CD14-positive monocyte (primary cell): ENCODE results near the gene ASMTL. TPM values are rescaled to one million over a fixed set of nuclear protein-coding genes. Genes with fewer than 3 reads are reported as not detected.

Source experiments
- DNase-seq, 3 donors: peaks; one replicate each; pipeline ENCODE4 v3.0.0-alpha.2; 2011 to 2022
- H2AFZ ChIP-seq: 2 replicates; pipeline ENCODE4 v1.6.0; 2012; ENCODE audit warnings: mild to moderate bottlenecking, low read depth, low read length, inconsistent platforms; ENCODE audit not compliant: insufficient read depth, poor library complexity, severe bottlenecking
- H3K27ac ChIP-seq, 2 donors: 1 replicate in 1 of 2; 2 replicates in 1 of 2; pipeline ENCODE4 v1.5.1; 2012 to 2013; ENCODE audit warnings: low read length in 2 of 2, control low read depth in 1 of 2, inconsistent platforms in 1 of 2, low read depth in 1 of 2, mild to moderate bottlenecking in 1 of 2
- H3K27me3 ChIP-seq, 2 donors: one replicate each; pipeline versions ENCODE4 v1.6.0 to v1.6.1; 2011 to 2013; ENCODE audit warnings: low read length in 2 of 2; ENCODE audit not compliant: control insufficient read depth in 2 of 2, insufficient read depth in 2 of 2
- H3K36me3 ChIP-seq, 2 donors: replicated peaks in 1 of 2; 1 replicate in 1 of 2; 2 replicates in 1 of 2; pipeline versions ENCODE4 v1.5.1 to v1.6.1; 2012 to 2013; ENCODE audit warnings: low read length in 2 of 2, control low read depth in 1 of 2, inconsistent platforms in 1 of 2, mild to moderate bottlenecking in 1 of 2; ENCODE audit not compliant: insufficient read depth in 2 of 2, control insufficient read depth in 1 of 2
- H3K4me1 ChIP-seq, 2 donors: 1 replicate in 1 of 2; 2 replicates in 1 of 2; pipeline versions ENCODE4 v1.5.1 to v1.6.1; 2012 to 2013; ENCODE audit warnings: low read length in 2 of 2, control low read depth in 1 of 2, inconsistent platforms in 1 of 2, mild to moderate bottlenecking in 1 of 2, moderate library complexity in 1 of 2; ENCODE audit not compliant: insufficient read depth in 2 of 2, control insufficient read depth in 1 of 2
- H3K4me2 ChIP-seq: replicated peaks from 2 replicates; pipeline ENCODE3; 2012; ENCODE audit warnings: low read length, moderate library complexity, mild to moderate bottlenecking; ENCODE audit not compliant: poor library complexity, severe bottlenecking; ENCODE audit errors: extremely low read depth
- H3K4me3 ChIP-seq, 3 experiments: fragments of 200-600 bp in 1 of 3; sonication (generic) in 1 of 3; replicated peaks in 1 of 3; 1 replicate in 2 of 3; 2 replicates in 1 of 3; pipeline ENCODE4 v1.5.1; 2011 to 2013; ENCODE audit warnings: low read length in 3 of 3, mild to moderate bottlenecking in 3 of 3, control low read depth in 2 of 3, low read depth in 2 of 3, inconsistent platforms in 1 of 3, moderate library complexity in 1 of 3
- H3K79me2 ChIP-seq: 2 replicates; pipeline ENCODE4 v1.6.0; 2012; ENCODE audit warnings: mild to moderate bottlenecking, control low read depth, inconsistent platforms, low read length, moderate library complexity; ENCODE audit not compliant: insufficient read depth
- H3K9ac ChIP-seq: 2 replicates; pipeline ENCODE4 v1.6.0; 2017; ENCODE audit warnings: low read length, mild to moderate bottlenecking; ENCODE audit not compliant: insufficient read depth, poor library complexity, severe bottlenecking
- H3K9me3 ChIP-seq, 2 donors: replicated peaks in 1 of 2; 1 replicate in 1 of 2; 2 replicates in 1 of 2; pipeline versions ENCODE4 v1.5.1 to v1.6.1; 2012 to 2013; ENCODE audit warnings: low read length in 2 of 2, control low read depth in 1 of 2; ENCODE audit not compliant: control insufficient read depth in 1 of 2, insufficient read depth in 1 of 2
- H4K20me1 ChIP-seq: 2 replicates; pipeline ENCODE4 v1.6.0; 2012; ENCODE audit warnings: mild to moderate bottlenecking, low read length, control low read depth, moderate library complexity; ENCODE audit not compliant: insufficient read depth
- H3K27ac Mint-ChIP-seq, 7 donors: one replicate each; pipeline ENCODE4 v1.8.0; 2020; ENCODE audit warnings: mild to moderate bottlenecking in 7 of 7, mixed read lengths in 7 of 7, moderate library complexity in 6 of 7, inconsistent platforms in 2 of 7
- H3K27me3 Mint-ChIP-seq, 3 donors: one replicate each; pipeline ENCODE4 v1.8.0; 2021 to 2022; ENCODE audit warnings: low read depth in 3 of 3, mild to moderate bottlenecking in 3 of 3, mixed read lengths in 3 of 3, moderate library complexity in 3 of 3, inconsistent platforms in 1 of 3
- H3K36me3 Mint-ChIP-seq, 2 donors: one replicate each; pipeline ENCODE4 v1.8.0; 2020; ENCODE audit warnings: mixed read lengths in 2 of 2, inconsistent platforms in 1 of 2, mild to moderate bottlenecking in 1 of 2
- H3K4me1 Mint-ChIP-seq: one replicate; pipeline ENCODE4 v1.8.0; 2020; ENCODE audit warnings: mild to moderate bottlenecking, mixed read lengths
- H3K4me3 Mint-ChIP-seq, 2 donors: one replicate each; pipeline ENCODE4 v1.8.0; 2020; ENCODE audit warnings: mild to moderate bottlenecking in 2 of 2, mixed read lengths in 2 of 2, moderate library complexity in 1 of 2
- H3K9me3 Mint-ChIP-seq, 7 donors: one replicate each; pipeline ENCODE4 v1.8.0; 2020 to 2022; ENCODE audit warnings: mixed read lengths in 7 of 7, mild to moderate bottlenecking in 6 of 7, moderate library complexity in 6 of 7, inconsistent platforms in 2 of 7
- CTCF ChIP-seq: fragments of 200-600 bp; IDR thresholded peaks from one replicate; pipeline ENCODE4 v1.8.0; 2022; ENCODE audit warnings: antibody characterized with exemption, mild to moderate bottlenecking
- WGBS: methylation state at CpG from one replicate; pipeline ENCODE4 v1.1.5; 2013; ENCODE audit warnings: missing lambda C conversion rate; ENCODE audit not compliant: insufficient coverage; 5-methylcytosine and 5-hydroxymethylcytosine counted together
- intact Hi-C, 2 donors: fragments of 100-400 bp; cut with micrococcal nuclease; formaldehyde crosslinking; loops; one replicate each; pipeline versions ENCODE4 v1.15.0 to v1.15.1; 2023
- polyA plus RNA-seq, 3 donors: library from polyadenylated mRNA; depleted of rRNA in 1 of 3; unstranded in 2 of 3; stranded (reverse) in 1 of 3; fragments of 300-500 nt in 2 of 3; fragments of >200 nt in 1 of 3; fragmentation: Illumina TruSeq in 2 of 3; gene quantifications; 1 replicate in 2 of 3; 2 replicates in 1 of 3; pipeline ENCODE4 v1.2.3, GENCODE V29; 2012 to 2021

ASMTL gene
- polyA plus RNA-seq, 3 donors = 19.0 to 31.5 (median 31.0) TPM

- Histone ChIP-seq H3K36me3 (peaks cover 33 to 51% of the 10 kb centered on the region in 2 donors), H4K20me1 (peaks cover 56% of the 10 kb centered on the region), H3K79me2 (peaks cover 77% of the 10 kb centered on the region), H3K9ac (no peak overlapping the region), H3K4me1 (peaks cover 26 to 29% of the 10 kb centered on the region in 2 donors), H3K27me3 (no peaks in the 10 kb centered on the region), H2AFZ (no peak overlapping the region), H3K9me3 (no peaks in the 10 kb centered on the region), H3K4me2 (no peak overlapping the region), H3K4me3 (no peak overlapping the region), H3K27ac (peak overlapping the region in 1 of 2 donors; percentile 24)
- no peak for DNase-seq
- Mint-ChIP-seq H3K9me3 (peaks cover 0 to 11% (median 3%) of the 10 kb centered on the region in 7 donors), H3K4me3 (no peak overlapping the region), H3K4me1 (peaks cover 38% of the 10 kb centered on the region), H3K27ac (peak overlapping the region in 4 of 7 donors; percentile 33 to 78 (median 56)), H3K27me3 (peaks cover 0 to 2% (median 0%) of the 10 kb centered on the region in 3 donors), H3K36me3 (peaks cover 47 to 50% of the 10 kb centered on the region in 2 donors)
- no peak for TF ChIP-seq CTCF
- intact Hi-C loops = no loop called here
- WGBS = 94% methylated on average over 5 of the region's 5 CpGs
Observed at GRCh38 chrX:1487401-1487800, 34.7 kb upstream of the ASMTL start.

- no peak overlapping the region for H3K4me3 ChIP-seq
- DNase-seq = no peak
- H3K79me2 ChIP-seq = peaks cover 74% of the 10 kb centered on the region
- 84% methylated on average over 15 of the region's 18 CpGs for WGBS
- peaks cover 31 to 34% of the 10 kb centered on the region in 2 donors for H3K4me1 ChIP-seq
- peaks cover 42 to 44% of the 10 kb centered on the region in 2 donors for H3K36me3 Mint-ChIP-seq
- intact Hi-C loops = no loop called here
- H3K4me1 Mint-ChIP-seq = peaks cover 40% of the 10 kb centered on the region
- peaks cover 0 to 7% (median 3%) of the 10 kb centered on the region in 7 donors for H3K9me3 Mint-ChIP-seq
- H2AFZ ChIP-seq = no peak overlapping the region
- no peak overlapping the region for H3K9ac ChIP-seq
- peak overlapping the region in 5 of 7 donors; percentile 20 to 78 (median 73) for H3K27ac Mint-ChIP-seq
- peaks cover 0 to 2% (median 0%) of the 10 kb centered on the region in 3 donors for H3K27me3 Mint-ChIP-seq
- peak overlapping the region; percentile 23 to 24 for H3K27ac ChIP-seq
- H3K9me3 ChIP-seq = no peaks in the 10 kb centered on the region
- peaks cover 32 to 45% of the 10 kb centered on the region in 2 donors for H3K36me3 ChIP-seq
- no peak overlapping the region for H3K4me2 ChIP-seq
- H3K4me3 Mint-ChIP-seq = no peak overlapping the region
- H3K27me3 ChIP-seq = no peaks in the 10 kb centered on the region
- H4K20me1 ChIP-seq = peaks cover 51% of the 10 kb centered on the region
- TF ChIP-seq CTCF = no peak
Observed at GRCh38 chrX:1486749-1487361, 34.1 kb upstream of the ASMTL start.
